ENCODE measurements around the gene NELL1.

Gene NELL1

DNA sequence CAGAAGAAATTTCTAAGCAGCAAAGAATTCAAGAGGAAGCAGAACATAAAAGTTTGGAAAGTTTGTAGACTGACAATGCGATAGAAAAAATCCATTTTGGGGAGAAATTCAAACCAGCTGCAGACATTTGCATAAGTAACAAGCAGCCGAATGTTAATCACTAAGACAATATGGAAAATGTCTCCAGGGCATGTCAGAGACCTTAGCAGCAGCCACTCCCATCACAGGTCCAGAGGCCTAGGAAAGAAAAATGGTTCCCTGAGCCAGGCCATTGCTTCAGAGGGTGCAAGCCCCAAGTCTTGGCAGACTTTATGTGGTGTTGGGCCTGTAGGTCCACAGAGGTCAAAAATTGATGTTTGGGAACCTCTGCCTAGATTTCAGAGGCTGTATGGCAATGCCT, 155.4 kb downstream of the NELL1 start:
- TF ChIP-seq, protein P1, sequence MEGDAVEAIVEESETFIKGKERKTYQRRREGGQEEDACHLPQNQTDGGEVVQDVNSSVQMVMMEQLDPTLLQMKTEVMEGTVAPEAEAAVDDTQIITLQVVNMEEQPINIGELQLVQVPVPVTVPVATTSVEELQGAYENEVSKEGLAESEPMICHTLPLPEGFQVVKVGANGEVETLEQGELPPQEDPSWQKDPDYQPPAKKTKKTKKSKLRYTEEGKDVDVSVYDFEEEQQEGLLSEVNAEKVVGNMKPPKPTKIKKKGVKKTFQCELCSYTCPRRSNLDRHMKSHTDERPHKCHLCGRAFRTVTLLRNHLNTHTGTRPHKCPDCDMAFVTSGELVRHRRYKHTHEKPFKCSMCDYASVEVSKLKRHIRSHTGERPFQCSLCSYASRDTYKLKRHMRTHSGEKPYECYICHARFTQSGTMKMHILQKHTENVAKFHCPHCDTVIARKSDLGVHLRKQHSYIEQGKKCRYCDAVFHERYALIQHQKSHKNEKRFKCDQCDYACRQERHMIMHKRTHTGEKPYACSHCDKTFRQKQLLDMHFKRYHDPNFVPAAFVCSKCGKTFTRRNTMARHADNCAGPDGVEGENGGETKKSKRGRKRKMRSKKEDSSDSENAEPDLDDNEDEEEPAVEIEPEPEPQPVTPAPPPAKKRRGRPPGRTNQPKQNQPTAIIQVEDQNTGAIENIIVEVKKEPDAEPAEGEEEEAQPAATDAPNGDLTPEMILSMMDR (IDR thresholded peaks at IDR 0.05; ENCODE audit: low read depth, low read length, missing control alignments), result no peak
- no peak overlapping the region for H3K4me3 ChIP-seq (ENCODE audit: low read depth, low read length)
- DNase-seq (ENCODE audit: low read depth), result no peak
- in situ Hi-C loops (cut with HindIII; ENCODE audit: low sequenced_read_pairs), result no loop called here

DNA sequence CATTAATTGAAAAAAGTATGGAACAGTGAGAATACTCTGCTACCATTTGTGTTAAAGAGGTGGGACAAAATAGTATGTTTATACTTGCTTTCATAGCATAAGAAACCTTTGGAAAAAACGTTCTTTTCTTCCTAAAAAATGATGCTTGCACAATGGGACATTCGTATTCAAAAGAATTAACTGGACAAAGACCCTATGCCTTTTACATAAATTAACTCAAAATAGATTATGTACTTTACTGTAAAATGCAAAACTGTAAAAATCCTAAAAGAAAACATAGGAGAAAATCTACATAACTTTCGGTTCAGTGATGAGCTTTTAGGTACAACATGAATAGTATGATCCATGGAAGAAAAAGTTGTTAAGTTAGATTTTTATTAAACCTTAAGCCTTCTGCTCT, 166.2 kb downstream of the NELL1 start:
- TF ChIP-seq, protein P1 (IDR thresholded peaks at IDR 0.05; ENCODE audit: low read depth, low read length, missing control alignments), result no peak
- in situ Hi-C loops (cut with HindIII; ENCODE audit: low sequenced_read_pairs), result no loop called here
- no peak for DNase-seq (ENCODE audit: low read depth)
- no peak overlapping the region for H3K4me3 ChIP-seq (ENCODE audit: low read depth, low read length)

DNA sequence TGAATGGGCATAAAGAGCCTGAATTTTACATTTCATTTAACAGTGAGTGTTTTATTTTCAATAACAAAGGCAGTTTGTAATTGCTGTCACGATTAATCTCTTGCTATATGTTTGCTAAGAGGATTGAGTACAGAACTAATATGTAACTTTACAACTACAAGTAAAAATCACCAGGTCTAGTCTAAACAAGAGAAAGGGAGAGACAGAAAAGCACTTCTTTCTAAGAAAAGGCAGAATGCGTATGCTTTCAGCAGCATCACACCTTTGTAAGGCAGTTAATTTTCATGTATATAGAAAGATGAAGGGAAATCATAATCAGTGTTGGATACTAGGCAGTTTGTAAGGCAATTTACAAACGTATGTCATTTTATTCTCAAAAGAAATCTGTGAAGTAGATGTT, 169.8 kb downstream of the NELL1 start:
- no peak overlapping the region for H3K4me3 ChIP-seq (ENCODE audit: low read depth, low read length)
- no peak for DNase-seq (ENCODE audit: low read depth)
- in situ Hi-C loops (cut with HindIII; ENCODE audit: low sequenced_read_pairs), result no loop called here
- TF ChIP-seq, protein P1 (IDR thresholded peaks at IDR 0.05; ENCODE audit: low read depth, low read length, missing control alignments), result no peak

DNA sequence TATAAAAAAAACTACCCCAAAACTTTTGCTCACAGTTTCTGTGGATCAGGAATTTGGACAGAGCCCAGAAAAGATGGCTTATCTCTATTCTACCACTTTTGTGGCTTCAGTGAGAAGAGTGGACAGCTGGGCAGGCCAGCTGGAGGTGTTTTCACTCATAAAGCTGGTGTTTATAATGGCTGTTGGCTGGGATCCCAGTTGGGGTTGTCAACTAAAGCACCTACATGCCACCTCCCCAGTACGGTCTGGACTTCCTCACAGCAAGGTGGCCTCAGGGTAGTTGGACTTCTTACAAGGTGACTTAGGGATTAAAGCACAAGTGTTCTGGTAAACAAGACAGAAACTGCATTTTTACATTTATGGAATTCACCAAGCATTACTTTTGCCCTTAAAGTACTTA, 171.0 kb downstream of the NELL1 start:
- no peak overlapping the region for H3K4me3 ChIP-seq (ENCODE audit: low read depth, low read length)
- no peak for DNase-seq (ENCODE audit: low read depth)
- TF ChIP-seq, protein P1 (IDR thresholded peaks at IDR 0.05; ENCODE audit: low read depth, low read length, missing control alignments), result no peak
- in situ Hi-C loops (cut with HindIII; ENCODE audit: low sequenced_read_pairs), result no loop called here

DNA sequence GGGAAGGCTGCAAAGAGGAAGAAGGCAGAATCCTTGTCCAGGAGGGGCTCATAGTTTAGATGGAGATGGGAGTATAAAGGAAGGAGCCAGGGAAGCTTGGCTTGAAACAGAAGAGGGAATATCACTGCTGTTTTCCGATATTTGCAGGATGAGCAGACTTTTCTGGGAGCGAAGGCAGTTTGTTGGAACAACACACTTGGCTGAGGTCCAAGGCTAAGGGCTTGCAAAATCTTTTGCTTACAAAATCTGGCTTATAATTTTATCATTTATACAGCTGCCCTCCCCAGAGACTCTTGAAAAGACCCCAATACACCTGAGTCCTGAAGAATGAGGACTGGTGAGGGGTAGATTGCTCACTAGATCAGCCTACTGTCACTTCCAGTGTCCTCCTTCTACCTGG, 174.8 kb downstream of the NELL1 start:
- no peak for DNase-seq (ENCODE audit: low read depth)
- TF ChIP-seq, protein P1 (IDR thresholded peaks at IDR 0.05; ENCODE audit: low read depth, low read length, missing control alignments), result no peak
- H3K4me3 ChIP-seq (ENCODE audit: low read depth, low read length), result no peak overlapping the region
- in situ Hi-C loops (cut with HindIII; ENCODE audit: low sequenced_read_pairs), result no loop called here

DNA sequence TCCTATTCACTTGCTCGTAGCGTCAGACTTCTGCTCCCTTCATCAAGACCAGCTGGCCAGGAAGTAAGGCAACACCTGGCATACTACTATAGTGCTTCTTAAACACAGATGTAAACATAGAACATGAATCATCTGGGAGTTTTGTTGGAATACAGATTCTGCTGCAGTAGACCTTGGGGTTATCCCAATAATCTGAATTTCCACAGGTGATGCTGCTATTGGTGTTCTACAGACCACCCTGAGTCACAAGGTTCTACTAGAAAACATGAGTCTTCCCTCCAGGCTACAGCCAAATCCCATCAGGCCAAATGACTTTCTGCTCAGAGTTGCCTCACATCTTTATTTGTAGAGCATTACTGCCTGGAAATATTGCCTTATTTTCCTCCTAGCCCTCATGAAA, 175.2 kb downstream of the NELL1 start:
- H3K4me3 ChIP-seq (ENCODE audit: low read depth, low read length), result no peak overlapping the region
- TF ChIP-seq, protein P1 (IDR thresholded peaks at IDR 0.05; ENCODE audit: low read depth, low read length, missing control alignments), result no peak
- no peak for DNase-seq (ENCODE audit: low read depth)
- in situ Hi-C loops (cut with HindIII; ENCODE audit: low sequenced_read_pairs), result no loop called here
